GM23338 (cell line): ENCODE data around the gene U2SURP. TPM values are rescaled to one million over a fixed set of nuclear protein-coding genes. Genes with fewer than 3 reads are reported as not detected.

ENCODE experiments used
- ATAC-seq: fragments of 200-7000 bp; cut with Tn5 transposase; 3 replicates; pipeline ENCODE4 v1.9.1; 2020
- DNase-seq: peaks from one replicate; pipeline ENCODE4 v3.0.0-alpha.2; 2015; ENCODE audit warnings: low spot score
- H2AFZ ChIP-seq: fragments of 200-600 bp; sonication (generic); 2 replicates; pipeline ENCODE4 v1.8.0; 2016; ENCODE audit warnings: antibody characterized with exemption, mild to moderate bottlenecking, moderate library complexity
- H3F3A ChIP-seq: fragments of 200-600 bp; sonication (generic); replicated peaks from 2 replicates; pipeline ENCODE4 v1.8.0; 2017; ENCODE audit warnings: antibody characterized with exemption, mixed run types, low read depth
- H3K27ac ChIP-seq: fragments of 200-600 bp; sonication (generic); 2 replicates; pipeline ENCODE4 v1.6.1; 2016; ENCODE audit warnings: low read depth
- H3K27me3 ChIP-seq: fragments of 200-600 bp; sonication (generic); 2 replicates; pipeline ENCODE4 v1.8.0; 2016; ENCODE audit warnings: mild to moderate bottlenecking, mixed run types, moderate library complexity; ENCODE audit not compliant: insufficient read depth
- H3K36me3 ChIP-seq: fragments of 200-600 bp; sonication (generic); 2 replicates; pipeline ENCODE4 v1.8.0; 2016; ENCODE audit warnings: mild to moderate bottlenecking; ENCODE audit not compliant: insufficient read depth
- H3K4me1 ChIP-seq: fragments of 200-600 bp; sonication (generic); 2 replicates; pipeline ENCODE4 v1.8.0; 2016; ENCODE audit warnings: mild to moderate bottlenecking, moderate library complexity; ENCODE audit not compliant: insufficient read depth
- H3K4me2 ChIP-seq: fragments of 200-600 bp; sonication (generic); 2 replicates; pipeline ENCODE4 v1.7.1; 2017; ENCODE audit warnings: mixed run types
- H3K4me3 ChIP-seq: fragments of 200-600 bp; sonication (generic); 2 replicates; pipeline ENCODE4 v1.6.1; 2016; ENCODE audit warnings: mixed run types
- H3K79me2 ChIP-seq: fragments of 200-600 bp; sonication (generic); replicated peaks from 2 replicates; pipeline ENCODE4 v1.8.0; 2017; ENCODE audit warnings: mild to moderate bottlenecking; ENCODE audit not compliant: insufficient read depth
- H3K9me2 ChIP-seq: fragments of 200-600 bp; sonication (generic); 2 replicates; pipeline ENCODE4 v1.8.0; 2017; ENCODE audit not compliant: insufficient read depth
- H4K20me1 ChIP-seq: fragments of 200-600 bp; sonication (generic); replicated peaks from 2 replicates; pipeline ENCODE4 v1.8.0; 2017; ENCODE audit warnings: mild to moderate bottlenecking; ENCODE audit not compliant: insufficient read depth
- H3K27ac Mint-ChIP-seq: 2 replicates; pipeline ENCODE4 v1.8.0; 2020; ENCODE audit warnings: inconsistent platforms, mild to moderate bottlenecking, moderate library complexity, mixed read lengths
- H3K27me3 Mint-ChIP-seq: 3 replicates; pipeline ENCODE4 v1.8.0; 2022; ENCODE audit warnings: low read depth, mild to moderate bottlenecking, moderate library complexity, mixed read lengths, inconsistent platforms; ENCODE audit not compliant: insufficient read depth, poor library complexity
- H3K36me3 Mint-ChIP-seq: 3 replicates; pipeline ENCODE4 v1.8.0; 2021; ENCODE audit warnings: low read depth, mild to moderate bottlenecking, inconsistent platforms, moderate library complexity, mixed read lengths
- H3K4me1 Mint-ChIP-seq: 3 replicates; pipeline ENCODE4 v1.8.0; 2020; ENCODE audit warnings: mild to moderate bottlenecking, inconsistent platforms, mixed read lengths
- H3K4me3 Mint-ChIP-seq: 3 replicates; pipeline ENCODE4 v1.8.0; 2021; ENCODE audit warnings: moderate library complexity, mild to moderate bottlenecking, inconsistent platforms, mixed read lengths
- H3K9me3 Mint-ChIP-seq: 3 replicates; pipeline ENCODE4 v1.8.0; 2020; ENCODE audit warnings: moderate library complexity, mild to moderate bottlenecking, inconsistent platforms, mixed read lengths
- CREB1 ChIP-seq: fragments of 250-450 bp; sonication (Bioruptor Pico); IDR thresholded peaks from 2 replicates; pipeline ENCODE4 v1.5.0; 2020; ENCODE audit warnings: low read depth, mild to moderate bottlenecking, moderate library complexity
- EZH2 ChIP-seq: fragments of 200-600 bp; sonication (generic); IDR thresholded peaks from one replicate; pipeline ENCODE4 v1.8.0; 2017; ENCODE audit warnings: antibody characterized with exemption, mild to moderate bottlenecking, low read depth; ENCODE audit not compliant: unreplicated experiment
- EZH2phosphoT487 ChIP-seq: fragments of 200-600 bp; sonication (generic); IDR thresholded peaks from one replicate; pipeline ENCODE4 v1.8.1; 2018; ENCODE audit warnings: antibody characterized with exemption; ENCODE audit not compliant: unreplicated experiment
- JUNB ChIP-seq: IDR thresholded peaks from one replicate; pipeline ENCODE4 v1.6.1; 2016; ENCODE audit warnings: antibody characterized with exemption; ENCODE audit not compliant: unreplicated experiment
- NANOG ChIP-seq: IDR thresholded peaks from 2 replicates; pipeline ENCODE4 v1.6.1; 2016; ENCODE audit warnings: antibody characterized with exemption, borderline replicate concordance
- POLR2AphosphoS5 ChIP-seq: IDR thresholded peaks from 2 replicates; pipeline ENCODE4 v1.6.1; 2016; ENCODE audit warnings: antibody characterized with exemption, low read depth
- REST ChIP-seq: IDR thresholded peaks from one replicate; pipeline ENCODE4 v1.6.1; 2018; ENCODE audit warnings: antibody characterized with exemption; ENCODE audit not compliant: unreplicated experiment
- STAT1 ChIP-seq: IDR thresholded peaks from one replicate; pipeline ENCODE4 v1.6.1; 2016; ENCODE audit warnings: antibody characterized with exemption; ENCODE audit not compliant: unreplicated experiment
- ZNF114 ChIP-seq: fragments of 250-450 bp; sonication (Bioruptor Pico); IDR thresholded peaks from 2 replicates; pipeline ENCODE4 v1.5.0; 2020; ENCODE audit warnings: mild to moderate bottlenecking, moderate library complexity
- ZNF331 ChIP-seq: fragments of 250-450 bp; sonication (Bioruptor Pico); IDR thresholded peaks from 2 replicates; pipeline ENCODE4 v1.5.0; 2020; ENCODE audit warnings: low read depth, mild to moderate bottlenecking, moderate library complexity
- polyA plus RNA-seq: library from polyadenylated mRNA; unstranded; fragments of >200 nt; fragmentation: Nextera tagmentation; extraction: Ambion mirVana; gene quantifications from 2 replicates; pipeline ENCODE4 v1.2.1, GENCODE V29; 2016
- total RNA-seq: library from RNA; depleted of rRNA; stranded (reverse); fragments of >200 nt; shearing (Covaris generic); gene quantifications from 2 replicates; pipeline ENCODE4 v1.2.3, GENCODE V29; 2014
- TF ChIP-seq, protein P1 (sequence below), 2 experiments: fragments of 200-600 bp in 1 of 2; sonication (generic) in 1 of 2; conservative IDR thresholded peaks; 2 replicates each; pipeline versions ENCODE4 v1.5.1 to v1.6.1; 2016 to 2017; ENCODE audit warnings: antibody characterized with exemption in 2 of 2, low read depth in 2 of 2, mild to moderate bottlenecking in 2 of 2, moderate library complexity in 1 of 2
- TF ChIP-seq, protein P2 (sequence below): IDR thresholded peaks from 2 replicates; pipeline ENCODE4 v1.6.1; 2016; ENCODE audit warnings: antibody characterized with exemption
- TF ChIP-seq, protein P3 (sequence below): fragments of 250-450 bp; sonication (Bioruptor Pico); IDR thresholded peaks from 2 replicates; pipeline ENCODE4 v1.5.0; 2020; ENCODE audit warnings: mild to moderate bottlenecking, moderate library complexity

Gene U2SURP
- total and polyA plus RNA-seq, 2 experiments from 2014 or later = 116 to 372 TPM

DNA sequence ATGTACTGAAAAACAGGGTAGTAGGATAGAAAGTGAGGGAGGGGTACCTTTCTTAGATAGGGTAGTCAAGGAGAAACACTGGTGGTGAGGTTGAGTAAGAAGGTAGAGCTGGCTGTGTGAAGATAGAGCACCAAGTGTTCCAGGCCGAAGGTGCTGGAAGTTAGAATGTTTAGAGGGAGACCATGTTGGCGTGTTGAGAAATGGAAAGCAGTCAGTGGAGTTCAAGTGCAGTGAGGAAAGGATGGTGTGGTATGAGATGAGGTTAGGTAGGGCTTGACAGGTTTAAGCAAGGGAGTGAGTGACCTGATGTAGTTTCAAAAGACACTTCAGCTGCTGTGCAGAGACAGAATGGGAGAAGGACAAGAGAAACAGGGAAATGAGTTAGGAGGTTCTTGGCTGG is 64.0 kb downstream of the U2SURP start (continued):
- TF ChIP-seq ZNF114 = no peak
- TF ChIP-seq STAT1 = no peak
- TF ChIP-seq EZH2 = no peak
- TF ChIP-seq POLR2AphosphoS5 = no peak
- TF ChIP-seq NANOG = no peak
- no peak for TF ChIP-seq JUNB
- TF ChIP-seq EZH2phosphoT487 = no peak
- TF ChIP-seq CREB1 (CRISPR knock-in tag) = no peak

DNA sequence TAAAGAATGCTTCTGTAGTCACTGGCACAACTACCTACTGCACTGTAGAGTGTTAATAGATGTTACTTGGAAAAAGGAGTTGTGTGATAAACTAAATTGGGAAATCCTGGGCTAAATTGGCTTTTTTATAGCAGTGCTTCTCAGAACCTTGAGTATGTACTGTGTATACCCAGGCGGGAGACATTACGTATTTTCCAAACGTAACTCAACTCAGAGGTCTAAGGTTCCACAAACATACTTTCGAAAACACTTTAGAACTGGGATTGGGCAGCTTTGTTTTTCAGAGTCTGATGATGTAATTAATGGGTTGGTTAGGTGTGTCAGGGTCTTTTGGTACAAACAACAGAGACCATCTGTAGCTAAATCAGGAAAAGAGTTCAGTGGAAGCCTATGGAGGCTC is 64.7 kb downstream of the U2SURP start:
- H3K27ac Mint-ChIP-seq = no peak overlapping the region
- 0 out of 2 replicates have a peak, but pooled peaks cover 4% of the 10 kb centered on the region for H3F3A ChIP-seq
- H3K4me1 ChIP-seq = peaks cover 21% of the 10 kb centered on the region; the same call in 1 of the 2 replicates
- H3K36me3 Mint-ChIP-seq = peaks cover 9% of the 10 kb centered on the region; the same call in 2 of the 3 replicates
- ATAC-seq (no peak), DNase-seq (no peak)
- H3K9me2 ChIP-seq = peaks cover 5% of the 10 kb centered on the region; the same call in 1 of the 2 replicates
- no peaks in the 10 kb centered on the region for H3K27me3 ChIP-seq
- H3K36me3 ChIP-seq = no peaks in the 10 kb centered on the region
- H4K20me1 ChIP-seq = no peaks in the 10 kb centered on the region
- no peaks in the 10 kb centered on the region for H3K79me2 ChIP-seq
- no peak overlapping the region for H3K4me2 ChIP-seq
- H3K27me3 Mint-ChIP-seq = peaks cover 2% of the 10 kb centered on the region
- no peaks in the 10 kb centered on the region for H3K9me3 Mint-ChIP-seq
- H3K4me3 ChIP-seq = no peak overlapping the region
- H2AFZ ChIP-seq = no peak overlapping the region
- no peak overlapping the region for H3K4me3 Mint-ChIP-seq
- H3K4me1 Mint-ChIP-seq = peaks cover 24% of the 10 kb centered on the region
- no peak overlapping the region for H3K27ac ChIP-seq
- TF ChIP-seq ZNF331 (CRISPR knock-in tag) (no peak), REST (no peak), ZNF114 (no peak), STAT1 (no peak), JUNB (no peak), CREB1 (CRISPR knock-in tag) (no peak), NANOG (no peak), EZH2phosphoT487 (no peak), POLR2AphosphoS5 (no peak)
- TF ChIP-seq, protein P1, sequence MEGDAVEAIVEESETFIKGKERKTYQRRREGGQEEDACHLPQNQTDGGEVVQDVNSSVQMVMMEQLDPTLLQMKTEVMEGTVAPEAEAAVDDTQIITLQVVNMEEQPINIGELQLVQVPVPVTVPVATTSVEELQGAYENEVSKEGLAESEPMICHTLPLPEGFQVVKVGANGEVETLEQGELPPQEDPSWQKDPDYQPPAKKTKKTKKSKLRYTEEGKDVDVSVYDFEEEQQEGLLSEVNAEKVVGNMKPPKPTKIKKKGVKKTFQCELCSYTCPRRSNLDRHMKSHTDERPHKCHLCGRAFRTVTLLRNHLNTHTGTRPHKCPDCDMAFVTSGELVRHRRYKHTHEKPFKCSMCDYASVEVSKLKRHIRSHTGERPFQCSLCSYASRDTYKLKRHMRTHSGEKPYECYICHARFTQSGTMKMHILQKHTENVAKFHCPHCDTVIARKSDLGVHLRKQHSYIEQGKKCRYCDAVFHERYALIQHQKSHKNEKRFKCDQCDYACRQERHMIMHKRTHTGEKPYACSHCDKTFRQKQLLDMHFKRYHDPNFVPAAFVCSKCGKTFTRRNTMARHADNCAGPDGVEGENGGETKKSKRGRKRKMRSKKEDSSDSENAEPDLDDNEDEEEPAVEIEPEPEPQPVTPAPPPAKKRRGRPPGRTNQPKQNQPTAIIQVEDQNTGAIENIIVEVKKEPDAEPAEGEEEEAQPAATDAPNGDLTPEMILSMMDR (conservative IDR thresholded peaks at IDR 0.05; ENCODE audit: low read depth in 2 of 2) = no peak
- TF ChIP-seq, protein P2, sequence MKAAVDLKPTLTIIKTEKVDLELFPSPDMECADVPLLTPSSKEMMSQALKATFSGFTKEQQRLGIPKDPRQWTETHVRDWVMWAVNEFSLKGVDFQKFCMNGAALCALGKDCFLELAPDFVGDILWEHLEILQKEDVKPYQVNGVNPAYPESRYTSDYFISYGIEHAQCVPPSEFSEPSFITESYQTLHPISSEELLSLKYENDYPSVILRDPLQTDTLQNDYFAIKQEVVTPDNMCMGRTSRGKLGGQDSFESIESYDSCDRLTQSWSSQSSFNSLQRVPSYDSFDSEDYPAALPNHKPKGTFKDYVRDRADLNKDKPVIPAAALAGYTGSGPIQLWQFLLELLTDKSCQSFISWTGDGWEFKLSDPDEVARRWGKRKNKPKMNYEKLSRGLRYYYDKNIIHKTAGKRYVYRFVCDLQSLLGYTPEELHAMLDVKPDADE = no peak
- TF ChIP-seq, protein P3, sequence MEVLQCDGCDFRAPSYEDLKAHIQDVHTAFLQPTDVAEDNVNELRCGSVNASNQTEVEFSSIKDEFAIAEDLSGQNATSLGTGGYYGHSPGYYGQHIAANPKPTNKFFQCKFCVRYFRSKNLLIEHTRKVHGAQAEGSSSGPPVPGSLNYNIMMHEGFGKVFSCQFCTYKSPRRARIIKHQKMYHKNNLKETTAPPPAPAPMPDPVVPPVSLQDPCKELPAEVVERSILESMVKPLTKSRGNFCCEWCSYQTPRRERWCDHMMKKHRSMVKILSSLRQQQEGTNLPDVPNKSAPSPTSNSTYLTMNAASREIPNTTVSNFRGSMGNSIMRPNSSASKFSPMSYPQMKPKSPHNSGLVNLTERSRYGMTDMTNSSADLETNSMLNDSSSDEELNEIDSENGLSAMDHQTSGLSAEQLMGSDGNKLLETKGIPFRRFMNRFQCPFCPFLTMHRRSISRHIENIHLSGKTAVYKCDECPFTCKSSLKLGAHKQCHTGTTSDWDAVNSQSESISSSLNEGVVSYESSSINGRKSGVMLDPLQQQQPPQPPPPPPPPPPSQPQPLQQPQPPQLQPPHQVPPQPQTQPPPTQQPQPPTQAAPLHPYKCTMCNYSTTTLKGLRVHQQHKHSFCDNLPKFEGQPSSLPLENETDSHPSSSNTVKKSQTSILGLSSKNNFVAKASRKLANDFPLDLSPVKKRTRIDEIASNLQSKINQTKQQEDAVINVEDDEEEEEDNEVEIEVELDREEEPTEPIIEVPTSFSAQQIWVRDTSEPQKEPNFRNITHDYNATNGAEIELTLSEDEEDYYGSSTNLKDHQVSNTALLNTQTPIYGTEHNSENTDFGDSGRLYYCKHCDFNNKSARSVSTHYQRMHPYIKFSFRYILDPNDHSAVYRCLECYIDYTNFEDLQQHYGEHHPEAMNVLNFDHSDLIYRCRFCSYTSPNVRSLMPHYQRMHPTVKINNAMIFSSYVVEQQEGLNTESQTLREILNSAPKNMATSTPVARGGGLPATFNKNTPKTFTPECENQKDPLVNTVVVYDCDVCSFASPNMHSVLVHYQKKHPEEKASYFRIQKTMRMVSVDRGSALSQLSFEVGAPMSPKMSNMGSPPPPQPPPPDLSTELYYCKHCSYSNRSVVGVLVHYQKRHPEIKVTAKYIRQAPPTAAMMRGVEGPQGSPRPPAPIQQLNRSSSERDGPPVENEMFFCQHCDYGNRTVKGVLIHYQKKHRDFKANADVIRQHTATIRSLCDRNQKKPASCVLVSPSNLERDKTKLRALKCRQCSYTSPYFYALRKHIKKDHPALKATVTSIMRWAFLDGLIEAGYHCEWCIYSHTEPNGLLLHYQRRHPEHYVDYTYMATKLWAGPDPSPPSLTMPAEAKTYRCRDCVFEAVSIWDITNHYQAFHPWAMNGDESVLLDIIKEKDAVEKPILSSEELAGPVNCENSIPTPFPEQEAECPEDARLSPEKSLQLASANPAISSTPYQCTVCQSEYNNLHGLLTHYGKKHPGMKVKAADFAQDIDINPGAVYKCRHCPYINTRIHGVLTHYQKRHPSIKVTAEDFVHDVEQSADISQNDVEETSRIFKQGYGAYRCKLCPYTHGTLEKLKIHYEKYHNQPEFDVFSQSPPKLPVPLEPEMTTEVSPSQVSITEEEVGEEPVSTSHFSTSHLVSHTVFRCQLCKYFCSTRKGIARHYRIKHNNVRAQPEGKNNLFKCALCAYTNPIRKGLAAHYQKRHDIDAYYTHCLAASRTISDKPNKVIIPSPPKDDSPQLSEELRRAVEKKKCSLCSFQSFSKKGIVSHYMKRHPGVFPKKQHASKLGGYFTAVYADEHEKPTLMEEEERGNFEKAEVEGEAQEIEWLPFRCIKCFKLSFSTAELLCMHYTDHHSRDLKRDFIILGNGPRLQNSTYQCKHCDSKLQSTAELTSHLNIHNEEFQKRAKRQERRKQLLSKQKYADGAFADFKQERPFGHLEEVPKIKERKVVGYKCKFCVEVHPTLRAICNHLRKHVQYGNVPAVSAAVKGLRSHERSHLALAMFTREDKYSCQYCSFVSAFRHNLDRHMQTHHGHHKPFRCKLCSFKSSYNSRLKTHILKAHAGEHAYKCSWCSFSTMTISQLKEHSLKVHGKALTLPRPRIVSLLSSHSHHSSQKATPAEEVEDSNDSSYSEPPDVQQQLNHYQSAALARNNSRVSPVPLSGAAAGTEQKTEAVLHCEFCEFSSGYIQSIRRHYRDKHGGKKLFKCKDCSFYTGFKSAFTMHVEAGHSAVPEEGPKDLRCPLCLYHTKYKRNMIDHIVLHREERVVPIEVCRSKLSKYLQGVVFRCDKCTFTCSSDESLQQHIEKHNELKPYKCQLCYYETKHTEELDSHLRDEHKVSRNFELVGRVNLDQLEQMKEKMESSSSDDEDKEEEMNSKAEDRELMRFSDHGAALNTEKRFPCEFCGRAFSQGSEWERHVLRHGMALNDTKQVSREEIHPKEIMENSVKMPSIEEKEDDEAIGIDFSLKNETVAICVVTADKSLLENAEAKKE (CRISPR knock-in tag) = no peak
